ENCODE results near the gene NOL4L.
A peak's percentile ranks its signal among the peaks of the same experiment; 100 is the strongest.

Gene NOL4L

DNA sequence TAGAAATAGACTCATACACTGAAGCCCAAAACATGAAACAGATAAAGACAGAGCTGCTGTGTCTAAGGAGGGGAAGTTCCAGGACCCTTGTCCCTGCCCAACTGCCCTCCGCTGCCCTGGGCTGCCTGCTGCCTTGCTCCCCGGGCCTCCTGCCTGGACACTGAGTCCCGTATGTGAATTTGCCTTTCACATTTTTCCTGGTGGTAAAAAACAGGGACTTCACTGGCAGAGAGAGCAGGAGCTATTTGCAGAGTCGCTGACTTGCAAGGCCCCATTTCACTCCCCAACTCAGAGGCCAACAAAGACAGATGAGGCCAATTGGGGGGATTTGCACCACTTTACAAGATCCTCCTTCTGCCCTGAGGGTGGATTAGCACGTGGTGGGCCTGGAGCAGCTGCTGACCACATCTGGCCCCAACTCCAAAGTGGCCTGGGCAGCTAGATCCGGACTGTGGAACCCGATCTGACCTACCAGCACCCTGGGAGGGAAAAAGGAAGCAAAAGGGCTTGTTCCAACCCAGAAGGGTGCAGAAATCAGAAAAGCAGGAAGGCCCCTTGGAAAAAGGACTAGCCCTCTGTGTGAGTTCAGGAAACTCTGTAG is 61.4 kb downstream of the NOL4L start:
- no peak for DNase-seq (ENCODE audit: low spot score)

DNA sequence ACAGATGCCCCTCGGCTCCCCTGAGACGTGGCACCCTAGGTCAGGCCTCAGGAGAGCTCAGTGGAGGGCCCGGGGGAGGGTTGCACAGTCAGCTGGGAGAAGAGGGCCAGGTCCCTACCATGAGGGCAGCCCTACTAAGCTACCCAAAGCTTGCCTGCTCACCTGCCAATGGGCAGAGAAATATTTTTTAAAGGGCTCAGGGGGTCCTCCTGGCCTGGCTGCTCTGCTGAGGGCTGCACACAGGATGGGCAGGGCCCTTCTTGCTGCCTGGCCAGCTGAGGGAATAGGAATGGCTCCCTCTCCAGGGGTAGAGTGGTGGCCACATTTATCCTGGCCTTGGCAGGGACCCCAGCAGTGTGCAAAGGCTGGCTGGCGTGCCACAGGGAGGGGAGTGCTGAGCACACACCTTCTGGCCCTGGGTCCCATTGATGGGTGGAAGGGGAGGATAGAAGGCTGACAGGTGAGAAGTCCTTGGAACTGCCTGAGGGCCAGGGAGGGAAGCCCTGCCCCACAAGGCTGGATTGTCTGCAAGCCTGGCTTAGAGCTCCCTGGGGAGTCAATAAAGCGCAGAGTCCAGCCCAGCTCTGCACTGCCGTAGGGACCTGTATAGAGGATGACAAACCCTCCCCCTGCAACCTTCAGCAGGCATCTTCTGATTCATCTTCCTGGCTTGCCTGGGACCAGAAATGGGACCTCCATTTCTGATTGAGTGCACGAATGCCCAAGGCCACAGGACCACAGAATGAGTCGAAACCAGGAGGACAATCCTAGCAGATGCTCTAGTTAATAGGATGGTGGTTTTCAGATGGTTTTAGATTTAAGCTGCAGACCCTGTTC is 62.1 kb downstream of the NOL4L start:
- DNase-seq (ENCODE audit: low spot score): no peak

DNA sequence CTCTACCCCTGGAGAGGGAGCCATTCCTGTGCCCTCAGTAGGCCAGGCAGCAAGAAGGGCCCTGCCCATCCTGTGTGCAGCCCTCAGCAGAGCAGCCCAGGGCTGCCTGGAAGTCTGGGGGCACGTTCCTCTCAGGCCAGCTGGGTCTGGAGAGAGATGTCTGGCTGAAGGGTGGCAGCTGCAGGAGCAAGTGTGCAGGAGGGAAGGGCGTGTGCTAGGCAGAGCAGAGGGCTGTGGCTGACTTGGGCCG is 62.7 kb downstream of the NOL4L start:
- no peak for DNase-seq (ENCODE audit: low spot score)

DNA sequence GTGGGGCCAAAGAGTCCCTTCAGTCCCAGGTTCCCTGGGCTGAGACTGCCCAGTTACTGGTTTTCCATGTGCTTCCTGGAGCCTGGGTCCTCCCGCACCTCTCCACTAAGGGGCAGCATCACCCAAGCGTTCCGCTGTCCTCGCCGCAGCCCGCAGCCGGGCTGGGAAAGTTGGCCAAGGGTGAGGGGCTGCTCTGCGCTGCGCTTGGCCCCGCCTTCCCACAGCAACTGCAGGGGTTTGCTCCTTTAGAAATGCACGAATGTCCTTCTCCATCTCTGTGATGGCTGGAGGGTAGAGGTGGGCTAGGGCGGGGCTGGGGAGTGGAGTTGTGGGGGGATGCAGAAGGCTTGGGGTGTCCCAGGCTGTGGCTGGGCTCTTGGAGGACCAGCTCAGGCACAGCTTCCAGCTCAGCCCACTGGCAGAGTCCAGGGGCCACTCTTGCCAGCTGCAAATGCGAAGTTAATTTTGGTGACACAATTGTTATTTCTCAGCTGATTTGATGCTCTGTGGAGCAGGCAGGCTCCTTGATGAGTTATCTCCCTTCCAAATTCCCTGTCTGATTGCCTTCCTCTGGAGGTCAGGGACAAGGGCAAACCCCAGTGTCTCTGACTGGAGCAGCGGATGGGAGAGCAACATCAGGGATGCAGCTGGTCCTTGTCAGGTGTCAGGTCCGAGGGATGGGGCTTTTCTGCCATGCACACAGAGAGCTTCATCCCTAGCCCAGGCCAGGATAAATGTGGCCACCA is 63.2 kb downstream of the NOL4L start:
- DNase-seq (ENCODE audit: low spot score): peak; percentile 63

DNA sequence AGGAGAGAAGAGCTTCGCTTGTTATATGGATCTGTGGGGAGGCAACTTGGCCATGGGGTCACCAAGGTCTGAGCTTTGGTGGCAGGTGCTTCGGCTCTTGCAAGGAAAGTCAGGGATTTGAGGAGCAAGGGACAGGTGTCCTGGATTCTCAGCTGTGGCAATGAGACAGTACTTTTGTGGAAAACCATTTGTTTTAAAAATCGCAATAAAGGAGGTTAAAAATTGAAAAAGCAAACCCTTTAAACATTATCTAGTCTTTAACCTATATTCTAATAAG is 64.3 kb downstream of the NOL4L start:
- DNase-seq (ENCODE audit: low spot score): no peak

DNA sequence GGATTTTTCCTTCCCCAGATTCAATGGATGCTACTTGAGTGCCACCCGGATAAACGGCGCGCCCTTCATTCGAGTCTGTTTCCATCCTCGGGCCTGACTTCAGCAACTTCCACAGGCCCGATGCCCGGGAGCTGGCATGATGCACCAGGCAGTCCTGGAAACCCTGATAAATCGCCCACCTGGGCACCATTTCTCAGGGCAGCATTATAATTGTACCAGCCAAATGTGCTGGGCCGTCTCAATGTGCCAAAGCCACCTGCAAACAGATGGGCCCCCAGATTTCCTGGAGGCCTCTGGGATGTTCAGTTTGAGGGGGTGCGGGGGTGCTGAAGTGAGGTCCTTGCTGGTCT is 65.8 kb downstream of the NOL4L start:
- no peak for DNase-seq (ENCODE audit: low spot score)

DNA sequence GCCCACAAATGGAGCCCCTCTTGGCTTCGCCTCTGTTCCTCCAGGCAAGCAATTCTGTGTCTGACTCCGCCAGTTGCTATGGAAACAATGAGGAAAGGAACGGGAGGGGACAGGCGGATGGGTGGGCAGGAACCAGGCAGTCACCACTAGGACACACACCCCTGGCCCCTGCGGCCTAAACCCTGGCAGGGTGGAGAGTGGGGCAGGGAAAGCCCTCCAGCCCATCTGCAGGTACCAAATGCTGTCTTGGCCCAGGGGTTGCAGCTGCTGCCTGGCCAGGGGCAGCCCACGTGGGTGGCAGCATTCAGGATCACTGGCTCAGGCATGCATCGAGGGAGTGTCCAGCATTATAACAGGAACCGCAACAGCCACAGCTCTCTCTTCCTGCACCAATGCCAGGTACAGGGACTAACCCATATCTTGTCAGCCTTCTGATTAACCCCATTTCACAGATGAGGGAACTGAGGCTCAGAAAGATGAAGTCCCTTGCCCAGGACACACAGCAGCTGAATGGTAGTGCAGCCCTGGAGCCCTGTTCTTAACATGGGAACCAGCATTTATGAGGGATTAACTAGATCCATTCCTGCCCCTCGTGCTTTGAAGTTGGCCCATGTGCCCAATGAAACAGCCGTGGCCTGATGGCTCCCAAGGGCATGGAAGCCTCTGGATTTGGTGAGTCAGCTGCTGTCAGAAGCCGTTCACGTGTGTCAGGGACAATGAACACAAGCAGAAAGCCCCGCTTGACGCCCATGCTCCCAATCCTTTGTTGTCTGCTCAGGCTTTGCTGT is 66.3 kb downstream of the NOL4L start:
- DNase-seq (ENCODE audit: low spot score): no peak

DNA sequence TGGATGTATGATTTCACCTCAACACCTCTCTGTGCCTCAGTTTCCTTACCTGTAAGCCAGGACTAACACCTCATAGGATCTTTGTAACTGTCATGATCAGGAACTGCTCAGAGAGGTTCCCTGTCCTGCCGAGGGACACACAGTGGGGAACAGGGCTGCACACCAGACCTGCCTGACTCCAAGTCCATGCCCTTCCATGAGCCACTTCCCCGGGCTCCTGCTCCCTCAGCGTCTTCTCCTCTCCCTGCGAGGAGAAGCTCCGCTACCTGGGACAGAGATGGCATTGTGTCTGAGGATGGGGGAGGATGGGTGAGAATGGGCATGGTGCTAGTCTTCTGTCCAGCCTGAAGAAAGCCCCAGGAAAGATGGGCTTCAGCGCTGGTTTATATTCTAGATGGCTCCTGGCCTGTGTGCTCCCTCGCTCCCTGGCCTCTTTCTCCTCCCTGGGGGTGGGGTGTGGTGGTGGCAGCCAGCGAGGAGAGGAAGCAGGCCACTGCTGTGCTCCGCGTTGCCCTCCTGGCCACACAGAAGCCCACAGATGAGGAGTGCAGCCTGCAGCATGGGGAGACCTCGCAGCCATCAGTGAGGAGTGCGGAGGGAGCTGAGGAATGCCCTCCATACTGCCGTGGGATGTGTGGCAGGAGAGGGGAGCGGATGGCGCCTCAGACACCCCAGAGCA is 67.1 kb downstream of the NOL4L start:
- no peak for DNase-seq (ENCODE audit: low spot score)

DNA sequence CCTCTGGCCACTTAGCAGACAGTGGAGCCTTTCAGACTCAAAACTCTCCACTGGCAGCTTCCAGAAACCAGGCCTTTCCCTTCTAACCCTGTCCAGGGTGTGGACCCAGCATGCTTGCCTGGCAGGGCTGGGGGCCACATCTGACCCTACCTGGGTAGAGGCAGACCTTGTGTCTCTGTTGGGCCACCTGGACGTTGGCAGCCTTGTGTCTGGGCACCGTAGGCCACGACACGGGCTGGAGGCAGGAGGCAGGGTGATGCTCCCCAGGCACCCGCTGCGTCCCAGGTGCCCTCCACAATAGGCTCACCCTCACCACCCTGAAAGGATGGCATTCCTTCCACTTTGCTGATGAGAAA is 67.6 kb downstream of the NOL4L start:
- DNase-seq (ENCODE audit: low spot score): no peak

DNA sequence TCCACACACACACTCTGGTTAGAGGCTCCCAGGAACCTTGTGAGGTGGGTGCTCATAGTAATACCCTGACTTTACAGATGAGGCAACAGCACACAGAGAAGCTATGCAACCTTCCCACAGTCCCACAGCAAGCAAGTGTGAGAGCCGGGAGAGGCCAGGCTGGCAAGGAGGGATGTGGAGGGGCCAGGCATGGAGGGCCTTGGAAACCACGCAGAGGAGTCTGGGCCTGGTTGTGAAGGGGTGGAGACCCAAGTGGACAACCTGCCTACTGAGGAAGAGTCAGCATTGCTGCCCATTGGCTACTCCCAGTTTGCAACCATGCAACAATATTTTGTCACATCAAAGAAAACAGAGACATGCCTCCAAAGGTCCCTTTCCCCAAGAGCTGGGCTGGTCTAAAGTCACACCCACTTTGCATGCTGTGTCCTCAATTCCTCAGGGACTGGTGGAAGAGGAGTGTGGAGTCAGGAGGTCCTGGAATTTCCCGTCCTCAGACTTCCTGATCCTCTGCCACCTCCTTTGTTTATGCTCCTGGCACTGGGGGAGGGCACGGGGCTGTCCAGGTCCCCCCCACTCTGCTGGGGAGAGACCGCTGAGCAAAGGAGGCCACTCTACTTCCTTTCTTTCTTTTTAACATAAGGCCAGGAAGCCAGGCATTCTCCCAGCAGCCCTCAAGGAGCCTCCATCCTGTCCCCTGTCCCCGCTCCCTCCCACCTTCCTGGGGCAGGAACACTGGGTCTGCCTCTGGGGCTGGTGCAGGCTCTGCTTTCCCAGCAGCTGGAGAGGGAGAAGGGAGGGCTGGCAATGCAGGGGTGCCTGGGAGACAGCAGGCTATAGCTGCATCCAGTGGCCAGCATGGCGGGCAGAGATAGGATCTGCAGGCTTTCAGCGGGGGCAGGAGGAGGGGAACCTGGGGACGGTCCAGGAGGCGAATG is 68.3 kb downstream of the NOL4L start:
- DNase-seq (ENCODE audit: low spot score): no peak

DNA sequence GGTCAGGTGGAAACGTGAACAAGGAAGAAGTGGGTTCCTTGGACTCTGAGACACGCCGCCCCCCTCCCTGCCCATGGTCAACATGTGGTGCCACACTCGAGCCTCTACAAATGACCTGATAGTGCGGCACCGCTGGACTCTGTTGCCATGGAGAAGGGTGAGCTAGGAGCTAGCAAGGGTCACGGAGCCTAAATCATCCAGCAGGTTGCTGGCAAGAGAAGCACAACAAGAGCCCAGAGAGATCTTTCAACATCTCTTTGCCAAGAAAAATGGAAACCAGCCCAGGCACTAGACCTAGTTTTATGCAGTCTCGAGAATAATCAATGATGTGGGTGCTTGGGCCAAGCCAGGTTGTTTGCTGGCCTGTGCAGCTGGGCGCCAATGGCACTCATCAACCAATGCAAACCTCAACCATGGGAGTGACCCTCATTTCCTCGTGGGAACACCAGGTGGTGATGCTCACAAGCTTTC is 69.5 kb downstream of the NOL4L start:
- DNase-seq (ENCODE audit: low spot score): no peak

DNA sequence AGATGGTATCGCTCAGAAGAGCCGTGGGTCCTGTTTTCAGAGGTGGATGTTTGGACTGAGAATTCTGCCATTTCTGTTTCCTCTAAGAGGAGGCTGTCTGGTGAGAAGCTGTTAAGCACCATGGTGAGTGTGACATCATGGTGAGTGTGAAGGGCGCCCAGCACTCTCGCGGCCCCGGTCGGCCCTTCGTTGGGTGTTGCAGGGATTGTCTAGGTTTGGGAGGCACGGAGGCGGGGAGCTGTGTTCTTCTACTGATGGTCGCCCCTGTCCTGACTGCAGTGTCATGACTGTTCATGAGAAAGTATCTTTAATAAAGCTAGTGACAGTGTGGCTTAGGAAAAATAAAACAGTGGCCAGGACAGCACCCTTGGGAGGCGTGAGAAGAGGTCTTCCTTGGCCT is 70.4 kb downstream of the NOL4L start:
- DNase-seq (ENCODE audit: low spot score): no peak

DNA sequence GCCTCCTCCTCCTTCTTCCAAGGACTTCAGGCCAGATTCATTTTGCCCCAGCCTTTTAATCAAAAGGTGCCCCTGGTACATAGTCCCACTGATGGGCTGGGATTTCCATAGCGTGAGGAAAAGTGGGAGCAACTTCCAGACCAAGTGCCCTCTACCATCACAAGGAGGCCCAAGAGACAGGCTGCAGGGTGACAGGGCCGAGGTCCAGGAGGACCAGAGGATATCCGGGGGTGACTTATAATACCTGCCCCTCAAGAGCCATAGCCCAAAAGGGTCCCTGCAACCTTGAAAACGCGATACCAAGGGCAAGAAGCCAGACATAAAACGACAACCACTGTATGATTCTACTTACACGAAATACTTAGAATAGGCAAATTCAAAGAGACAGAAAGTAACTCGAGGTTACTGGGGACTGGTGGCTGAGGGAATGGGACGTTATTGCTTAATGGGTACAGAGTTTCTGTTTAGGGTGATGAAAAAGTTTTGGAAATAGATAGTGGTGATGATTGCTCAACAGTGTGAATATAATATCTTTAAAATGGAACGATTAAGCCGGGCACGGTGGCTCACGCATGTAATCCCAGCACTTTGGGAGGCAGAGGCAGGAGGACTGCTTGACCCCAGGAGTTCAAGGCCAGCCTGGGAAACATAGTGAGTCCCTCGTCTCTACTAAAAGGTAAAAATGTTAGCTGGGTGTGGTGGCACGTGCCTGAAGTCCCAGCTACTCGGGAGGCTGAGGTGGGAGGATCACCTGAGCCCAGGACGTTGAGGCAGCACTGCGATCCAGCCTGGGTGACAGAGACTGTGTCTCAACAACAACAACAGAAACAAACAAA is 71.9 kb downstream of the NOL4L start:
- DNase-seq (ENCODE audit: low spot score): no peak

DNA sequence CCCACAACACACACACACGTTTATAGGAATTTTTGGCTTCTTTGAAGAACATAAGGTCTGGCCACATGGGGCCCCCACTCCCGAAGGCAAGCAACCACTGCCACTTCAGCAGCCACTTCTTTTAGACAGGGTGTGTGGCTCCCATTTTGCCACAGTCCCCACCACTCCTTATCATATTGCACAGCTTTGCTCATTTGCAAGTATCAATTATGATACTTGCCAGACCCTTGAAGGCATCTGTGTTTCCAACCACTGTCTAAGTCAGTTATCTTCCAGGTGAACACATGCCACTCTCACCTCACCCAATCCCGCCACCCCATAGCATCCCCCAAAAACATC is 73.1 kb downstream of the NOL4L start:
- DNase-seq (ENCODE audit: low spot score): no peak

DNA sequence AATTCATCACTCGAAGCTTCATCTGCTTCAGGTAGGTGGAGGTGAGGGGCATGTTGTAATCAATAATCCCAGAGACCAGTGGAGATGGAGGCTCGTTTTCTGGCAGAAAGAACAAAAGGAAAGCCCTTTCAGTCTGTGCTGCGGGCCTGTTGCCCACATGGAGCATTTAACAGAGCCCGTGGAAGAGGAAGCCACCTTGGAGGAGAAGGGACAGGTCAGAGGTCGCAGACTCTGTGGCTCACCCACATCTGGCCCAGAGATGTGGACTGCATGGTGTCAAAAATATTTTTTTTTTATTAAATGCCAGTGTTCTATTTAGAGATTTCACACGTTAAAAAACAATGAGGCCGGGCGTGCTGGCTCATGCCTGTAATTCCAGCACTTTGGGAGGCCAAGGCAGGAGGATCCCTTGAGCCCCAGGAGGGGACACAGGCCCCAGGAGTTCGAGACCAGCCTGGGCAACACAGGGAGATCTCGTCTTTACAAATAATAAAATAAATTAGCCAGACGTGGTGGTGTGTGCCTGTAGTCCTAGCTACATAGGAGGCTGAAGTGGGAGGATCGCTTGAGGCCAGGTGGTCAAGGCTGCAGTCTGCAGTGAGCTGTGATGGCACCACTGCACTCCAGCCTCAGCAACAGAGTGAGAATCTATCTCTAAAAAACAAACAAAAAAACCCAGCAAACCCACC is 73.6 kb downstream of the NOL4L start:
- no peak for DNase-seq (ENCODE audit: low spot score)

DNA sequence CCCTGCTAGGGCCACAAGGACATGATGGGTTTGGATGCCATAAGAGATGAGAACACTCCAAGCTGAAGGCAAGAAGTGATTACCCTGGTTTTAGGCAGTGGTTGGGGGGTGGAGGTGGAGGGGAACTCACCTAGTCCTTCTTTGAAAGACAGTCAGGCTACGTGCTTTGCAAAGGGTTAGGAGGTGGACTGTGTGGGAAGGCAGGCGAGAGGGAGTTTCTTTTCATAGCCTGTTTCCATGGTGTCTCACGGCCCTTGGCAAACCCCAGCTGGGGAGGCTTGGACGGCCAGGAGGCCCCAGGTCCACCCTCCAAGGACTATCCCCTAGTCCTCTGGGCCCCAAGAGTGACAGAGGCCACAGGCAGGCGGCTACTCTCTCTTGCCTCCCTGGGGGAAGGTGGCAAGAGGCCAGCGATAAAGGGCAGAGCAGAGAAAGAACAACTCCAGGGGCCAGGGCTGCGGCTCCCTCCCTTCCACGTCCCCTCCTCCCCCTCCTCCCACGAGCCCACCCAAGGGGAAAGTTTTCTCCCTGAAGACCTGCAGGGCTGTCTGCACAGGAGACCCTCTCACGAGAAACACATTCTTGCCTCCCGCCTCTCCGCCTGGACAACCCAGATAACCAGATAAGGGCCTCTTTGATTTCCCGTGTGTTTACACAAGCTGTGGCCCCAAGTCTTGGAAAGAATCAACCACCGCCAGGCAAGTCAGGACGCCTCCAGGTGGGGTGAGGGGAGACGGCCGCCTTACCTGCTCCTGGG is 74.4 kb downstream of the NOL4L start:
- no peak for DNase-seq (ENCODE audit: low spot score)

DNA sequence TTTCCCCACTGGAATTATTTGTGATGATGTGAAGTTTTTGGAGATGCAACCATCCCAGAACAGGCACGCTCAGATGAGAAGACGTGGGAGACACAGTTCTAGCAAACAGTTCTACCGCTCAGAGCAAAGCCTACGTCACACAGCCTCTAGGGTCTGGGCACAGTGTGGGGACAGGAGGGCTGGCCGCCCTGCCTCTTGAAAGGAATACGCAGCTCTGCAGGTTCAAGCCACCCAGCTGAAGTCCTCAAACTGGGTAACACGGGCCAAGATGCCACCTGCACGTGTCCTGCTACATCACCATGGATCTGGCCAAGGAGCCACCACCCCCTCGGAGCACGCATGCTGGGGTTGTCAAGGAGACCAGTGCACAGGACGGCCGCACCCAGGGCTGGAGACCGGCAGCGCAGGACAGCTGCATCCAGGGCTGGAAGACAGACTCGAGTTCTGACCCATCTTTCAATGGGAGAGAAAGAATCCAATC is 75.0 kb downstream of the NOL4L start:
- no peak for DNase-seq (ENCODE audit: low spot score)

DNA sequence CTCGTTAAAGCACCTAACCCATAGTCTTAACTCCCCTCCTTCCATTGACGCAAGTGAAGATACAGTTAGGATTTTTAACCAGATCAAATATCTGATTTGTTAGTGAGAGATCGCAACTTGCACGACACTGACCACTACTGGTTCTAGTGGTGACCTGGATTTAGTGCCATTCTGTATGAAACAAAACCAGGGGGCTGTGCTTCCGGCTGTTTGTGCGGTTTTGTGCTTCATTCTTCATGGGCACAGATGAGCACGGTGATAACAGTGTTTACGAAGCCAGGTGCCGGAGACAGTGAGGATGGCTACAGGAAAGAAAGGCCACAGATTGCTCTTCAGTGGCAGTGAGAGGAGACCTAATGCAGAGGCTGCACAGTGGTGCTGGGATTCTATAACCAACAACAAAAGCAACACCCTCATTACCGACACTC is 75.5 kb downstream of the NOL4L start:
- no peak for DNase-seq (ENCODE audit: low spot score)

DNA sequence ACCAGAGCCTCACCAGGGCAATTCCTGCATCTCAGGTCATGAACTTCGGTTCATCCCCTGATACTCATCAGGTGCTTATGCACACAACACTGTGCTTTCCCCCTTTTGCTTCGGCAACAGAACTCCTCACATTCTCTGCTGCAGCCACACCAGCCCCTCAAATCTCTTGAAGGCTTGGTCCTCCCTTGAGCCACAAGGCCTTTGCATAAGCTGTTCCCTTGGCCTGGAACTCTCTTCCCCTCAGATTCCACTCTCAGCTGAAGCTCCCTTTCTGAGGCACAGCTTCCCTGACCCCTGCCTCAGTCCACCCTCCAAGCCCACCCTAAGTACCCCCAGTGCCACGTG is 76.4 kb downstream of the NOL4L start:
- no peak for DNase-seq (ENCODE audit: low spot score)

All from RKO (cell line).